ENCODE results near the gene YIF1A.
"Not testable (repeated sequence)": the region's sequence is repeated elsewhere in the genome, so short reads cannot be mapped to it uniquely, and the experiment has no call there.

DNA sequence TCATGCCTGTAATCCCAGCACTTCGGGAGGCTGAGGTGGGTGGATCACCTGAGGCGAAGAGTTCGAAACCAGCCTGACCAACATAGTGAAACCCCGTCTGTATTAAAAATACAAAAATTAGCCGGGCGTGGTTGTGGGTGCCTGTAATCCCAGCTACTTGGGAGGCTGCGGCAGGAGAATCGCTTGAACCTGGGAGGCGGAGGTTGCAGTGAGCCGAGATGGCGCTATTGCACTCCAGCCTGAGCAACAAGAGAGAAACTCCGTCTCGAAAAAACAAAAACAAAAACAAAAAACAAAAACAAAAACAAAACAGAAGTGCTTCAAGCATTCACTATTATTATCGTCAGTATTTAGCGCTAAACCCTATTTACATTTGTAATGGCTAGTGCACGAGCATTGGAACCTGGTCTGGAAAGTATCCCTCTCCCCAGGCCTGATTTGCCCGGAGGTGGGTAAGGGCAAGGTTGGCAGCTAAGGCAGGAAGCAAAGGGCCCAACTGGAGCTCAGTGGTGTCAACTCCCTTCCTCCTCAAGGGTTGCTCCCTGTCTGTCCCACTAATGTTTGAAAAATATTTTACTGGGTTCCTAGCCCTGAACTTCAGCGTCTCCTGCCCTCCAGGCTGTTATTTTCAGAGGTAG is 22.0 kb upstream of the YIF1A start:
- TF ChIP-seq, protein P1, sequence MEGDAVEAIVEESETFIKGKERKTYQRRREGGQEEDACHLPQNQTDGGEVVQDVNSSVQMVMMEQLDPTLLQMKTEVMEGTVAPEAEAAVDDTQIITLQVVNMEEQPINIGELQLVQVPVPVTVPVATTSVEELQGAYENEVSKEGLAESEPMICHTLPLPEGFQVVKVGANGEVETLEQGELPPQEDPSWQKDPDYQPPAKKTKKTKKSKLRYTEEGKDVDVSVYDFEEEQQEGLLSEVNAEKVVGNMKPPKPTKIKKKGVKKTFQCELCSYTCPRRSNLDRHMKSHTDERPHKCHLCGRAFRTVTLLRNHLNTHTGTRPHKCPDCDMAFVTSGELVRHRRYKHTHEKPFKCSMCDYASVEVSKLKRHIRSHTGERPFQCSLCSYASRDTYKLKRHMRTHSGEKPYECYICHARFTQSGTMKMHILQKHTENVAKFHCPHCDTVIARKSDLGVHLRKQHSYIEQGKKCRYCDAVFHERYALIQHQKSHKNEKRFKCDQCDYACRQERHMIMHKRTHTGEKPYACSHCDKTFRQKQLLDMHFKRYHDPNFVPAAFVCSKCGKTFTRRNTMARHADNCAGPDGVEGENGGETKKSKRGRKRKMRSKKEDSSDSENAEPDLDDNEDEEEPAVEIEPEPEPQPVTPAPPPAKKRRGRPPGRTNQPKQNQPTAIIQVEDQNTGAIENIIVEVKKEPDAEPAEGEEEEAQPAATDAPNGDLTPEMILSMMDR (IDR thresholded peaks at IDR 0.05): not testable (repeated sequence)
- TF ChIP-seq EP300, POLR2A, POLR2AphosphoS5 (IDR thresholded peaks at IDR 0.05): not testable (repeated sequence)

Measured in stomach (tissue), 4 donors.